Neural cell (in vitro differentiated cells): ENCODE data around the gene ERCC3. TPM values are rescaled to one million over a fixed set of nuclear protein-coding genes. Genes with fewer than 3 reads are reported as not detected.

Experiments
- H2AFZ ChIP-seq: fragments of 200-600, 300-800 bp; sonication (generic), shearing (Covaris generic); 2 replicates; pipeline ENCODE4 v1.6.0; 2014; ENCODE audit warnings: low read depth, mild to moderate bottlenecking, antibody characterized with exemption, low read length, moderate library complexity
- H3F3A ChIP-seq: fragments of 200-600 bp; shearing (Covaris generic); 2 replicates; pipeline ENCODE4 v1.6.1; 2016; ENCODE audit warnings: mild to moderate bottlenecking, moderate library complexity, mixed read lengths, antibody characterized with exemption, low read length; ENCODE audit not compliant: insufficient read depth, poor library complexity, severe bottlenecking
- H3K27ac ChIP-seq: fragments of 200-600, 300-800 bp; sonication (generic), shearing (Covaris generic); 2 replicates; pipeline ENCODE4 v1.5.1; 2014; ENCODE audit warnings: mild to moderate bottlenecking, low read length, moderate library complexity
- H3K27me3 ChIP-seq: fragments of 300-800, 200-600 bp; sonication (generic), shearing (Covaris generic); 2 replicates; pipeline ENCODE4 v1.6.0; 2014; ENCODE audit warnings: mild to moderate bottlenecking, low read depth, low read length, moderate library complexity; ENCODE audit not compliant: insufficient read depth
- H3K36me3 ChIP-seq: fragments of 300-800, 200-600 bp; sonication (generic), shearing (Covaris generic); 2 replicates; pipeline ENCODE4 v1.5.1; 2014; ENCODE audit warnings: mild to moderate bottlenecking, antibody characterized with exemption, low read length, moderate library complexity; ENCODE audit not compliant: insufficient read depth
- H3K4me2 ChIP-seq: fragments of 300-800, 200-600 bp; sonication (generic), shearing (Covaris generic); 2 replicates; pipeline ENCODE4 v1.6.0; 2014; ENCODE audit warnings: mild to moderate bottlenecking, low read length
- H3K4me3 ChIP-seq: fragments of 300-800, 200-600 bp; sonication (generic), shearing (Covaris generic); 2 replicates; pipeline ENCODE4 v1.5.1; 2014; ENCODE audit warnings: mild to moderate bottlenecking, low read length, moderate library complexity
- H3K79me2 ChIP-seq: fragments of 200-600 bp; shearing (Covaris generic); replicated peaks from 2 replicates; pipeline ENCODE4 v1.6.0; 2014; ENCODE audit warnings: mild to moderate bottlenecking, low read length, moderate library complexity; ENCODE audit not compliant: insufficient read depth
- H3K9ac ChIP-seq: fragments of 300-800, 200-600 bp; sonication (generic), shearing (Covaris generic); 2 replicates; pipeline ENCODE4 v1.6.1; 2016; ENCODE audit warnings: mild to moderate bottlenecking, low read length, mixed read lengths
- H3K9me2 ChIP-seq: fragments of 200-600 bp; shearing (Covaris generic); 2 replicates; pipeline ENCODE4 v1.6.1; 2016; ENCODE audit warnings: mild to moderate bottlenecking, low read length, mixed read lengths; ENCODE audit not compliant: insufficient read depth
- H3K9me3 ChIP-seq: fragments of 200-600, 300-800 bp; sonication (generic), shearing (Covaris generic); 2 replicates; pipeline ENCODE4 v1.6.1; 2016; ENCODE audit warnings: mild to moderate bottlenecking, mixed run types, low read length, moderate library complexity, mixed read lengths
- H4K20me1 ChIP-seq: fragments of 200-600 bp; shearing (Covaris generic); 2 replicates; pipeline ENCODE4 v1.6.1; 2016; ENCODE audit warnings: mild to moderate bottlenecking, mixed run types; ENCODE audit not compliant: insufficient read depth
- EP300 ChIP-seq: fragments of 450-650 bp; conservative IDR thresholded peaks from 2 replicates; pipeline ENCODE4 v1.6.1; 2014; ENCODE audit warnings: antibody characterized with exemption, mild to moderate bottlenecking, moderate library complexity; ENCODE audit not compliant: poor library complexity, severe bottlenecking
- EZH2 ChIP-seq: fragments of 200-600, 300-800 bp; shearing (Covaris generic), sonication (generic); IDR thresholded peaks from 2 replicates; pipeline ENCODE4 v1.6.1; 2014; ENCODE audit warnings: antibody characterized with exemption, low read length, borderline replicate concordance, mild to moderate bottlenecking; ENCODE audit not compliant: insufficient read depth, poor library complexity, severe bottlenecking
- MXI1 ChIP-seq: fragments of 450-650 bp; conservative IDR thresholded peaks from 2 replicates; pipeline ENCODE4 v1.6.1; 2014; ENCODE audit warnings: antibody characterized with exemption, mild to moderate bottlenecking; ENCODE audit not compliant: poor library complexity, severe bottlenecking
- POLR2AphosphoS5 ChIP-seq: IDR thresholded peaks from 2 replicates; pipeline ENCODE4 v1.6.1; 2012
- RAD21 ChIP-seq: fragments of 450-650 bp; conservative IDR thresholded peaks from 2 replicates; pipeline ENCODE4 v1.6.1; 2014; ENCODE audit warnings: antibody characterized with exemption, mild to moderate bottlenecking, moderate library complexity
- SMC3 ChIP-seq: fragments of 450-650 bp; conservative IDR thresholded peaks from 2 replicates; pipeline ENCODE4 v1.6.1; 2014; ENCODE audit warnings: antibody characterized with exemption, mild to moderate bottlenecking, moderate library complexity; ENCODE audit not compliant: poor library complexity
- TAF1 ChIP-seq: IDR thresholded peaks from 2 replicates; pipeline ENCODE4 v1.6.1; 2012; ENCODE audit warnings: low read depth
- polyA plus RNA-seq: library from polyadenylated mRNA; depleted of rRNA; stranded (reverse); fragments of >200 nt; gene quantifications from 2 replicates; pipeline ENCODE4 v1.2.3, GENCODE V29; 2014
- TF ChIP-seq, protein P1 (sequence below): IDR thresholded peaks from 2 replicates; pipeline ENCODE4 v1.6.1; 2012; ENCODE audit warnings: borderline replicate concordance
- TF ChIP-seq, protein P2 (sequence below): fragments of 450-650 bp; IDR thresholded peaks from 2 replicates; pipeline ENCODE4 v1.5.1; 2014; ENCODE audit warnings: antibody characterized with exemption, mild to moderate bottlenecking, moderate library complexity; ENCODE audit not compliant: poor library complexity, severe bottlenecking

ERCC3 gene
- polyA plus RNA-seq, 1 donor from 2014 or later = 112 TPM

DNA sequence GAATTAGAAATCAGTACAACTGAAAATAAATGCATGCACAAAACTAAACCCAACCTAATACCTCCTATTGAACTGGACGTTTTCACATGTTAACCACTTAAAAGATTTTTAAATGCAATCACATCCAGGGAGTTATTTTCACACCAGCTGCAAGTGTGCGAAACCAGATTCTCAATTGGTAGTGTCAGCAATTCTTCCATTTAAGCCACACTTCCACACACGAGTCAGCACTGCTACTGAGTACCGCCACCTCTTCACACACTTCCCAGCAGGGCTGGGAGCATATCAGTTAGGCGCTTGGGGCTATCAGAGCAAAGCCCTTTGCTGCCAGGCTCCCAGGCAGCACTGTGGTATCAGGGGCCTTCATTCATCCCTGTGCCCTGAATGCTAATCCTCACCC is 14.2 kb downstream of the ERCC3 start:
- Histone ChIP-seq H3K9me2 (no peaks in the 10 kb centered on the region), H3K79me2 (no peaks in the 10 kb centered on the region), H3K9ac (no peak overlapping the region), H3K4me3 (no peak overlapping the region), H2AFZ (no peak overlapping the region), H3K27ac (no peak overlapping the region), H3K4me2 (no peak overlapping the region), H4K20me1 (no peaks in the 10 kb centered on the region), H3F3A (no peaks in the 10 kb centered on the region), H3K36me3 (peaks cover 13% of the 10 kb centered on the region), H3K9me3 (no peaks in the 10 kb centered on the region), H3K27me3 (no peaks in the 10 kb centered on the region)
- TF ChIP-seq SMC3 (no peak), MXI1 (no peak), TAF1 (no peak), POLR2AphosphoS5 (no peak), EP300 (no peak), RAD21 (no peak), EZH2 (no peak)

DNA sequence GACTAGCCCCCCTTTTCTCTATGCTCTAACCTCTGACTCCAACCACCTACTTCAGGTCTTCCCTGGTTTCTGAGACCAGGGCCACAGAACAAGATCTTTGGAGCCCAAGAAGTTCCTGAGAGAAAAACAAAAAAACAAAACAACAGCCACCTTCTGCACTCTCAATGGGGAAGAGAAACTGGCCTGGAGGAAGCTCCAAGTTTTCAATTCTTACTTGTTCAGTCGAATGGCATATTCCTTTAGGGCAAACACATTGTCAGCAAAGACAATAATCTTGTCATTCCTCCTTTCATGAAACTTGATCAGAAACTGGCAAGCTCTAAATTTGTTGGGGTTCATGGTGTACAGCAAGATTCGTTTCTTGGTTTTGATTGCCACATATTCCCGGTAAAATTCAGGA is 15.0 kb downstream of the ERCC3 start:
- no peaks in the 10 kb centered on the region for H3K79me2 ChIP-seq
- no peak overlapping the region for H3K9ac ChIP-seq
- H3K4me3 ChIP-seq = no peak overlapping the region
- peaks cover 9% of the 10 kb centered on the region for H3K36me3 ChIP-seq
- no peak overlapping the region for H2AFZ ChIP-seq
- H3K9me2 ChIP-seq = no peaks in the 10 kb centered on the region
- H3K4me2 ChIP-seq = no peak overlapping the region
- H3K27ac ChIP-seq = no peak overlapping the region
- no peaks in the 10 kb centered on the region for H4K20me1 ChIP-seq
- no peaks in the 10 kb centered on the region for H3F3A ChIP-seq
- H3K9me3 ChIP-seq = no peaks in the 10 kb centered on the region
- no peaks in the 10 kb centered on the region for H3K27me3 ChIP-seq
- TF ChIP-seq EP300 = no peak

DNA sequence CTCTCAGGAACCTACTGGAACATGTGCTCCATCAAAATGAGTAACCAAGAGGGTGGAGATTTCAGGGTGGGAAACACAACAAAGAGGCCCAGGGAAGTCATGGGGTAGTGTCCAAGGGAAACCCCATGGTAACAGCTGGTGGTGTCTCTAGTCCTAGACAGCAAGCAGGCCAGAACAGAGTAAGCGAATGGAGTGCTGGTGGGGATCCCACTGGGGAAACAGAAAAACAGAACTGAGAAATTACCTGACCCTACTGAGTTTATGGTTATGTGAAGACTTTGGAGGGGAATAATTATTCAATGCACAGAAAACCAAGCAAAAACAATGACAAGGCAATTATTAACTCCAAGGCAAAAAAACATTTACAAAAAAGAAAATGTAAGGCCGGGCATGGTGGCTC is 16.9 kb downstream of the ERCC3 start:
- H2AFZ ChIP-seq = no peak overlapping the region
- H3K9me3 ChIP-seq = no peaks in the 10 kb centered on the region
- H3F3A ChIP-seq = no peaks in the 10 kb centered on the region
- H3K79me2 ChIP-seq = no peaks in the 10 kb centered on the region
- H3K9me2 ChIP-seq = no peaks in the 10 kb centered on the region
- no peak overlapping the region for H3K4me3 ChIP-seq
- no peaks in the 10 kb centered on the region for H4K20me1 ChIP-seq
- H3K27ac ChIP-seq = no peak overlapping the region
- H3K27me3 ChIP-seq = no peaks in the 10 kb centered on the region
- H3K36me3 ChIP-seq = no peaks in the 10 kb centered on the region
- H3K4me2 ChIP-seq = no peak overlapping the region
- no peak overlapping the region for H3K9ac ChIP-seq
- TF ChIP-seq SMC3 (no peak), EZH2 (no peak), EP300 (no peak), POLR2AphosphoS5 (no peak), MXI1 (no peak), RAD21 (no peak), TAF1 (no peak)
- TF ChIP-seq, protein P1, sequence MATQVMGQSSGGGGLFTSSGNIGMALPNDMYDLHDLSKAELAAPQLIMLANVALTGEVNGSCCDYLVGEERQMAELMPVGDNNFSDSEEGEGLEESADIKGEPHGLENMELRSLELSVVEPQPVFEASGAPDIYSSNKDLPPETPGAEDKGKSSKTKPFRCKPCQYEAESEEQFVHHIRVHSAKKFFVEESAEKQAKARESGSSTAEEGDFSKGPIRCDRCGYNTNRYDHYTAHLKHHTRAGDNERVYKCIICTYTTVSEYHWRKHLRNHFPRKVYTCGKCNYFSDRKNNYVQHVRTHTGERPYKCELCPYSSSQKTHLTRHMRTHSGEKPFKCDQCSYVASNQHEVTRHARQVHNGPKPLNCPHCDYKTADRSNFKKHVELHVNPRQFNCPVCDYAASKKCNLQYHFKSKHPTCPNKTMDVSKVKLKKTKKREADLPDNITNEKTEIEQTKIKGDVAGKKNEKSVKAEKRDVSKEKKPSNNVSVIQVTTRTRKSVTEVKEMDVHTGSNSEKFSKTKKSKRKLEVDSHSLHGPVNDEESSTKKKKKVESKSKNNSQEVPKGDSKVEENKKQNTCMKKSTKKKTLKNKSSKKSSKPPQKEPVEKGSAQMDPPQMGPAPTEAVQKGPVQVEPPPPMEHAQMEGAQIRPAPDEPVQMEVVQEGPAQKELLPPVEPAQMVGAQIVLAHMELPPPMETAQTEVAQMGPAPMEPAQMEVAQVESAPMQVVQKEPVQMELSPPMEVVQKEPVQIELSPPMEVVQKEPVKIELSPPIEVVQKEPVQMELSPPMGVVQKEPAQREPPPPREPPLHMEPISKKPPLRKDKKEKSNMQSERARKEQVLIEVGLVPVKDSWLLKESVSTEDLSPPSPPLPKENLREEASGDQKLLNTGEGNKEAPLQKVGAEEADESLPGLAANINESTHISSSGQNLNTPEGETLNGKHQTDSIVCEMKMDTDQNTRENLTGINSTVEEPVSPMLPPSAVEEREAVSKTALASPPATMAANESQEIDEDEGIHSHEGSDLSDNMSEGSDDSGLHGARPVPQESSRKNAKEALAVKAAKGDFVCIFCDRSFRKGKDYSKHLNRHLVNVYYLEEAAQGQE = no peak
- TF ChIP-seq, protein P2, sequence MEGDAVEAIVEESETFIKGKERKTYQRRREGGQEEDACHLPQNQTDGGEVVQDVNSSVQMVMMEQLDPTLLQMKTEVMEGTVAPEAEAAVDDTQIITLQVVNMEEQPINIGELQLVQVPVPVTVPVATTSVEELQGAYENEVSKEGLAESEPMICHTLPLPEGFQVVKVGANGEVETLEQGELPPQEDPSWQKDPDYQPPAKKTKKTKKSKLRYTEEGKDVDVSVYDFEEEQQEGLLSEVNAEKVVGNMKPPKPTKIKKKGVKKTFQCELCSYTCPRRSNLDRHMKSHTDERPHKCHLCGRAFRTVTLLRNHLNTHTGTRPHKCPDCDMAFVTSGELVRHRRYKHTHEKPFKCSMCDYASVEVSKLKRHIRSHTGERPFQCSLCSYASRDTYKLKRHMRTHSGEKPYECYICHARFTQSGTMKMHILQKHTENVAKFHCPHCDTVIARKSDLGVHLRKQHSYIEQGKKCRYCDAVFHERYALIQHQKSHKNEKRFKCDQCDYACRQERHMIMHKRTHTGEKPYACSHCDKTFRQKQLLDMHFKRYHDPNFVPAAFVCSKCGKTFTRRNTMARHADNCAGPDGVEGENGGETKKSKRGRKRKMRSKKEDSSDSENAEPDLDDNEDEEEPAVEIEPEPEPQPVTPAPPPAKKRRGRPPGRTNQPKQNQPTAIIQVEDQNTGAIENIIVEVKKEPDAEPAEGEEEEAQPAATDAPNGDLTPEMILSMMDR = no peak
